ENCODE results near the gene CCDC154. TPM values are rescaled to one million over a fixed set of nuclear protein-coding genes. Genes with fewer than 3 reads are reported as not detected.

The CCDC154 gene
- total RNA-seq, 3 donors from 2014 or later: 0.48 to 1.2 (median 0.98) TPM

DNA sequence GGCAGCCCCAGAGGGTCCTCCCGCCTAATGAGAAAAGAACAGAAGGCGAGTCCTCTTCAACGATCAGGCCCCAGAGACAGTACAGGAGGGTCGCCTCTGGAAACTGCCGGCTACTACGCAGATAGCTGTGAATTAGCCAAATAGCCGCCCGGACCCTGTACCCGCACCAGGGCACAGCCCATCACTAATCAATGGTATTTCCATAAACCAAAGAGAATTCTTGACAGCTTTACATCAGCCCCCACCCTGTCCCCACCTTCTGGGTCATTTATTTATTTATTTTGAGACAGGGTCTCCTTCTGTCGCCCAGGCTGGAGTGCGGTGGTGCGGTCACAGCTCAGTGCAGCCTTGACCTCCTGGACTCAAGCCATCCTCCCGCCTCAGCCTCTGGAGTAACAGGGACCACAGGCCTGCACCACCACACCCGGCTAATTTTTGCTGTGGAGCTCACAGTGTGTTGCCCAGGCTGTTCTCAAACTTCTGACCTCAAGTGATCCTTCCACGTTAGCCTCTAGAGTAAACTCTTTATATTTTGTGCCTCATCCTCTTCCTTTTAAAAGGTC is 31.3 kb upstream of the CCDC154 start:
- Histone ChIP-seq H3K9me3 (no peaks in the 10 kb centered on the region), H3K27ac (peak overlapping the region; percentile 92 to 97), H3K36me3 (no peaks in the 10 kb centered on the region), H3K4me1 (no peaks in the 10 kb centered on the region), H3K4me3 (peak overlapping the region; percentile 70 to 97 (median 95)), H3K27me3 (no peaks in the 10 kb centered on the region)
- intact Hi-C loops (cut with DNase I; ENCODE audit: low total_unique reads): loop anchor here (1.0 kb wide), 1 partner anchor 31 kb away; no protein-coding TSS in a partner anchor
- DNase-seq (ENCODE audit: low spot score in 2 of 2): no peak
- TF ChIP-seq POLR2AphosphoS5 (IDR thresholded peaks at IDR 0.05) (no peak), POLR2A (IDR thresholded peaks at IDR 0.05) (no peak)
- TF ChIP-seq, protein P1, sequence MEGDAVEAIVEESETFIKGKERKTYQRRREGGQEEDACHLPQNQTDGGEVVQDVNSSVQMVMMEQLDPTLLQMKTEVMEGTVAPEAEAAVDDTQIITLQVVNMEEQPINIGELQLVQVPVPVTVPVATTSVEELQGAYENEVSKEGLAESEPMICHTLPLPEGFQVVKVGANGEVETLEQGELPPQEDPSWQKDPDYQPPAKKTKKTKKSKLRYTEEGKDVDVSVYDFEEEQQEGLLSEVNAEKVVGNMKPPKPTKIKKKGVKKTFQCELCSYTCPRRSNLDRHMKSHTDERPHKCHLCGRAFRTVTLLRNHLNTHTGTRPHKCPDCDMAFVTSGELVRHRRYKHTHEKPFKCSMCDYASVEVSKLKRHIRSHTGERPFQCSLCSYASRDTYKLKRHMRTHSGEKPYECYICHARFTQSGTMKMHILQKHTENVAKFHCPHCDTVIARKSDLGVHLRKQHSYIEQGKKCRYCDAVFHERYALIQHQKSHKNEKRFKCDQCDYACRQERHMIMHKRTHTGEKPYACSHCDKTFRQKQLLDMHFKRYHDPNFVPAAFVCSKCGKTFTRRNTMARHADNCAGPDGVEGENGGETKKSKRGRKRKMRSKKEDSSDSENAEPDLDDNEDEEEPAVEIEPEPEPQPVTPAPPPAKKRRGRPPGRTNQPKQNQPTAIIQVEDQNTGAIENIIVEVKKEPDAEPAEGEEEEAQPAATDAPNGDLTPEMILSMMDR (IDR thresholded peaks at IDR 0.05): no peak

DNA sequence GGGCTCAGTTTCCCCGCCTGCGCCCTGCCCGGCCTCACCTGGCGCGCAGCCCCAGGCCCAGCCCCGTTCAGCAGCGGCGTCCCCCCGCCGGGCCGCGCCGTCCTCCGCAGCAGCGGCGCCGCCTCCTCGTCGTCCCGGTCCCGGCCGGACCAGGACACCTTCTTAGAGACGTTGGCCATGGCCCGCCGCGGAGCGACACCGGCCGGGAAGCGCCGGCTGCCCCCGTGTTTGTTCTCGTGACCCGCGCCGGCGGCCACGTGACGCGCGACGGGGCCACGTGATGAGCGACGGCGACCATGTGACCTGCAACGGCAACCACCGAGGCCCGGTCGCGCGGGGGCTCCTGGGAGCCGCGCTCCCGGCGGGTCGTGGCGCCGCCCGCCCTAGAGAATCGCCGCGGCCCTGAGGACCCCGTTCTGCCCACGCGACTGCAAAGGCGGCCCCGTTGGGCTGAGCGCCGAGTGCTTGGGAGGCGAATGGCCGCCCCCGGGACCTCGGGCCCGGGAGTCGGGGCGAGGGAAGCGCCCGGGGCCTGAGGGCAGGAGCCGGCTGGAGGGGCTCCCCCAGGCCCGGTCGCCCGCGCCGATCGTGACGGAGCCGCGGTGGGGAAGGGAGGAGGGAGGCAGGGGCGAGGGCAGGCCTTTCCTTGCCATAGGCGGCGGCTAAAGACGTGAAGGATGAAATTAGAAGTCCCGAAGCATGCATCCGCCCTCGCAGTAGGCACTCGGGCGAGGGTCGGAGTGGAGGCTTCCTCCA is 30.6 kb upstream of the CCDC154 start, which contains the start of gene CLCN7:
Gene CLCN7, minus strand, starts transcription at position 233 of the 756 bp plus-strand sequence. Its CDS starts 54 bp downstream, at position 179.
- Histone ChIP-seq H3K27me3 (no peaks in the 10 kb centered on the region), H3K4me3 (peak within 1 kb of the TSS; percentile 70 to 97 (median 95)), H3K9me3 (no peaks in the 10 kb centered on the region), H3K36me3 (no peaks in the 10 kb centered on the region), H3K27ac (peak within 1 kb of the TSS; percentile 92 to 97), H3K4me1 (no peaks in the 10 kb centered on the region)
- TF ChIP-seq POLR2A (IDR thresholded peaks at IDR 0.05) (peak; percentile 82), POLR2AphosphoS5 (IDR thresholded peaks at IDR 0.05) (peak; percentile 94 to 97 (median 95))
- TF ChIP-seq, protein P1 (IDR thresholded peaks at IDR 0.05): no peak
- intact Hi-C loops (cut with DNase I; ENCODE audit: low total_unique reads): no loop called here
- DNase-seq (ENCODE audit: low spot score in 2 of 2): peak; percentile 89 to 93

DNA sequence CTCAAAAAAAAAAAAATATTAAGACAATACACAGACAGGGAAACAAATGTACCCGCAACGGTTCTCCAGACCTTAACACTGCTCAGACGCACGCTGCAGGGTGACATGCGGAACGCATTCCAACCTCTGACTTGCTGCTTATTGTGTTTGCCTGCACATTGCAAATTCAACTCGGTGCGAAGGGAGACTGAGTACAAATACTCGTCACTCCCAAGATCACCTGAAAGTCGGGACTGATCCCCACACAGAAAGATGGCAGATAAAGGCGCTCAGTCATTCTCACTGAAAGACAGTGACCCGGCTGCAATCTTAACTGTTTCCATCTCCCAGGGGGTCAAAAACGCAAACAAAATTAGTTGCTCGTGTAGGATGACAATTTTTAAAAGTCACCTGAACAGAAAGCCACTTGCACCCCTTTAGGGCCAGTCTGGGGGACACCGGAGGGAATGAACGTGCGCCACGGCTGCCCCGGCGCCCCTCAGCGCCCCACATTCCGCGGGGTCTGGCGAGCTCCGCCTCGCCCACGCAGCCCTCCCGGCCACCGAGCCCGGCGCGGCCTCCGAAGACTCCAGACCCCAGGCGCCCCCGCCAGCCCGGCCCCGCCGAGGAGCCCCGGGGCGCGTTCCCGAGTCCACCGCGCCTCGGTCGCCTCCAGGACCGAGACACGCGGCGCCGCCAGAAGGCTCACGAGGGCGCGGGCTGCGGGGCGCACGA is 29.9 kb upstream of the CCDC154 start:
- no peak for DNase-seq (ENCODE audit: low spot score in 2 of 2)
- no peak for TF ChIP-seq POLR2AphosphoS5 (IDR thresholded peaks at IDR 0.05)
- TF ChIP-seq, protein P1 (IDR thresholded peaks at IDR 0.05): no peak
- no peak for TF ChIP-seq POLR2A (IDR thresholded peaks at IDR 0.05)
- Histone ChIP-seq H3K4me3 (peak overlapping the region; percentile 70 to 97 (median 95)), H3K36me3 (no peaks in the 10 kb centered on the region), H3K9me3 (no peaks in the 10 kb centered on the region), H3K27me3 (no peaks in the 10 kb centered on the region), H3K4me1 (no peaks in the 10 kb centered on the region), H3K27ac (peak overlapping the region; percentile 92 to 97)
- intact Hi-C loops (cut with DNase I; ENCODE audit: low total_unique reads): no loop called here

DNA sequence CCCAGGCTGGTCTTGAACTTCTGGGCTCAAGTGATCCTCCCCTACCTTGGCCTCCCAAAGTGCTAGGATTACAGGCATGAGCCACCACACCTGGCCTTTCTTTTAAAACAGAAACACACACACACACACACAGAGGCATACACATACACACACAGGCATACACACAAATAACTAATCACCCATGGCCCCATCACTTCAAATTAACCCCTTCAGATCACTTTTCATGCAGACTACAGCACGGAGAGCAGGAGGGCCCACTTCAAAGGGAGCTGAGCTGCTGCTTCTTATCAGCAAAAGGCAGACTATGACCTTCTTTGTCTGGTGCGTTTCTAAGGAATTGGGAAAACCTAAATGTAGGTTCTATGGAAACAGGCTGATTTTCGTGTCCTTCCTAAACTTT is 28.6 kb upstream of the CCDC154 start:
- Histone ChIP-seq H3K27me3 (no peaks in the 10 kb centered on the region), H3K9me3 (no peaks in the 10 kb centered on the region), H3K4me1 (no peaks in the 10 kb centered on the region), H3K27ac (no peak overlapping the region), H3K4me3 (no peak overlapping the region), H3K36me3 (no peaks in the 10 kb centered on the region)
- no peak for DNase-seq (ENCODE audit: low spot score in 2 of 2)
- intact Hi-C loops (cut with DNase I; ENCODE audit: low total_unique reads): no loop called here
- TF ChIP-seq, protein P1 (IDR thresholded peaks at IDR 0.05): no peak
- no peak for TF ChIP-seq POLR2AphosphoS5 (IDR thresholded peaks at IDR 0.05)
- TF ChIP-seq POLR2A (IDR thresholded peaks at IDR 0.05): no peak
